H1 (cell line): ENCODE data around the gene RHOH. TPM values are rescaled to one million over a fixed set of nuclear protein-coding genes. Genes with fewer than 3 reads are reported as not detected.

ENCODE experiments used
- CTCF ChIA-PET: fragments of 300-600 bp; sonication (Branson Sonifier 250); formaldehyde crosslinking; loops from one replicate; lab custom pipeline; 2021; ENCODE audit not compliant: partially characterized antibody; lab: Charles Lee
- POLR2A ChIA-PET: fragments of 300-600 bp; sonication (Branson Sonifier 250); formaldehyde crosslinking; loops from one replicate; lab custom pipeline; 2021; ENCODE audit warnings: inconsistent platforms; ENCODE audit not compliant: partially characterized antibody; lab: Charles Lee
- DNase-seq, 2 experiments: peaks; one replicate each; pipeline versions ENCODE4 v3.0.0 to v3.0.0-alpha.2; 2010 to 2022; ENCODE audit warnings: low spot score in 2 of 2, low read depth in 1 of 2, mixed read lengths in 1 of 2
- FAIRE-seq: peaks from 2 replicates; lab custom pipeline; 2011; peaks lifted over from hg19 to GRCh38; lab: Jason Lieb, UNC
- H2AFZ ChIP-seq: 2 replicates; pipeline ENCODE4 v1.8.1; 2012; ENCODE audit warnings: low read length, inconsistent platforms
- H2AK5ac ChIP-seq: 2 replicates; pipeline ENCODE4 v1.6.1; 2013; ENCODE audit warnings: low read depth, low read length
- H2BK120ac ChIP-seq: replicated peaks from 2 replicates; pipeline ENCODE3; 2013; ENCODE audit warnings: low read depth, low read length, inconsistent platforms
- H2BK12ac ChIP-seq: 2 replicates; pipeline ENCODE4 v1.6.1; 2013; ENCODE audit warnings: low read depth, low read length
- H2BK15ac ChIP-seq: 2 replicates; pipeline ENCODE4 v1.6.1; 2013; ENCODE audit warnings: low read length
- H2BK20ac ChIP-seq: 2 replicates; pipeline ENCODE4 v1.6.1; 2013; ENCODE audit warnings: low read length
- H2BK5ac ChIP-seq: 2 replicates; pipeline ENCODE4 v1.6.1; 2013; ENCODE audit warnings: low read depth, low read length
- H3K14ac ChIP-seq: 2 replicates; pipeline ENCODE4 v1.6.1; 2013; ENCODE audit warnings: inconsistent platforms; ENCODE audit not compliant: insufficient read length
- H3K18ac ChIP-seq: 2 replicates; pipeline ENCODE4 v1.6.1; 2013; ENCODE audit warnings: low read length; ENCODE audit errors: extremely low read depth
- H3K23ac ChIP-seq: 2 replicates; pipeline ENCODE4 v1.6.1; 2013; ENCODE audit warnings: inconsistent platforms; ENCODE audit not compliant: insufficient read length
- H3K23me2 ChIP-seq: 2 replicates; pipeline ENCODE4 v1.6.1; 2013; ENCODE audit warnings: low read depth, low read length
- H3K27ac ChIP-seq: 2 replicates; pipeline ENCODE4 v1.6.1; 2011; ENCODE audit warnings: low read depth, low read length, inconsistent platforms
- H3K27me3 ChIP-seq, 4 experiments: replicated peaks in 1 of 4; 1 replicate in 1 of 4; 2 replicates in 3 of 4; pipeline versions ENCODE4 v1.6.1 to v1.8.1; 2011 to 2013; ENCODE audit warnings: low read length in 3 of 4, mild to moderate bottlenecking in 3 of 4, inconsistent platforms in 2 of 4, mixed read lengths in 2 of 4, moderate library complexity in 1 of 4; ENCODE audit not compliant: control insufficient read depth in 3 of 4, insufficient read depth in 3 of 4; ENCODE audit errors: extremely low read depth in 1 of 4
- H3K36me3 ChIP-seq, 4 experiments: 2 replicates each; pipeline versions ENCODE4 v1.6.1 to v1.8.1; 2011 to 2013; ENCODE audit warnings: mild to moderate bottlenecking in 4 of 4, low read length in 3 of 4, moderate library complexity in 2 of 4, control low read depth in 1 of 4, inconsistent platforms in 1 of 4; ENCODE audit not compliant: insufficient read depth in 4 of 4, control insufficient read depth in 2 of 4
- H3K4ac ChIP-seq: replicated peaks from 2 replicates; pipeline ENCODE3; 2013; ENCODE audit warnings: low read length, low read depth, mixed read lengths, inconsistent platforms; ENCODE audit not compliant: insufficient read length
- H3K4me1 ChIP-seq, 4 experiments: replicated peaks in 1 of 4; 1 replicate in 1 of 4; 2 replicates in 3 of 4; pipeline versions ENCODE4 v1.6.1 to v1.8.1; 2011 to 2013; ENCODE audit warnings: low read length in 3 of 4, inconsistent platforms in 2 of 4, mixed read lengths in 1 of 4; ENCODE audit not compliant: insufficient read depth in 4 of 4, control insufficient read depth in 3 of 4
- H3K4me2 ChIP-seq, 2 experiments: 2 replicates each; pipeline versions ENCODE4 v1.6.1 to v1.8.1; 2011 to 2013; ENCODE audit warnings: low read depth in 2 of 2, low read length in 2 of 2, control low read depth in 1 of 2, inconsistent platforms in 1 of 2, mild to moderate bottlenecking in 1 of 2; ENCODE audit not compliant: insufficient read depth in 1 of 2
- H3K4me3 ChIP-seq, 4 experiments: fragments of 200-600, 300-600 bp in 1 of 4; sonication (generic), shearing (Covaris generic), sonication (Bioruptor Twin) in 1 of 4; 2 replicates each; pipeline versions ENCODE4 v1.5.1 to v1.8.1; 2011 to 2016; ENCODE audit warnings: low read length in 4 of 4, low read depth in 3 of 4, control low read depth in 2 of 4, inconsistent platforms in 2 of 4, mild to moderate bottlenecking in 2 of 4, mixed read lengths in 1 of 4, moderate library complexity in 1 of 4; ENCODE audit not compliant: insufficient read depth in 2 of 4; ENCODE audit errors: extremely low read depth in 1 of 4
- H3K56ac ChIP-seq: replicated peaks from 2 replicates; pipeline ENCODE3; 2013; ENCODE audit warnings: low read depth, mild to moderate bottlenecking, mixed read lengths, low read length, inconsistent platforms; ENCODE audit not compliant: insufficient read length
- H3K79me1 ChIP-seq: 2 replicates; pipeline ENCODE4 v1.6.1; 2013; ENCODE audit warnings: low read depth, low read length, control low read depth
- H3K79me2 ChIP-seq, 2 experiments: 2 replicates each; pipeline versions ENCODE4 v1.6.1 to v1.8.1; 2012 to 2013; ENCODE audit warnings: low read length in 2 of 2, mild to moderate bottlenecking in 2 of 2, inconsistent platforms in 1 of 2; ENCODE audit not compliant: insufficient read depth in 2 of 2, control insufficient read depth in 1 of 2
- H3K9ac ChIP-seq, 4 experiments: replicated peaks in 1 of 4; 1 replicate in 1 of 4; 2 replicates in 3 of 4; pipeline versions ENCODE4 v1.6.1 to v1.8.1; 2011 to 2013; ENCODE audit warnings: low read depth in 3 of 4, low read length in 3 of 4, control low read depth in 2 of 4, mild to moderate bottlenecking in 2 of 4, moderate library complexity in 2 of 4, inconsistent platforms in 1 of 4; ENCODE audit errors: extremely low read depth in 1 of 4
- H3K9me3 ChIP-seq, 2 experiments: 2 replicates each; pipeline versions ENCODE4 v1.6.1 to v1.8.1; 2012 to 2013; ENCODE audit warnings: mild to moderate bottlenecking in 2 of 2, moderate library complexity in 2 of 2, control low read depth in 1 of 2, inconsistent platforms in 1 of 2, low read depth in 1 of 2, low read length in 1 of 2, mixed read lengths in 1 of 2; ENCODE audit not compliant: insufficient read depth in 2 of 2
- H4K20me1 ChIP-seq, 2 experiments: replicated peaks in 1 of 2; 2 replicates each; pipeline versions ENCODE3 to v1.8.1; 2011 to 2013; ENCODE audit warnings: inconsistent platforms in 2 of 2, low read length in 2 of 2, mild to moderate bottlenecking in 1 of 2; ENCODE audit not compliant: insufficient read depth in 2 of 2, control insufficient read depth in 1 of 2
- H4K5ac ChIP-seq: 2 replicates; pipeline ENCODE4 v1.6.1; 2013; ENCODE audit warnings: low read length, low read depth, mixed read lengths, inconsistent platforms; ENCODE audit not compliant: insufficient read length
- H4K8ac ChIP-seq: 2 replicates; pipeline ENCODE4 v1.8.0; 2013; ENCODE audit warnings: mild to moderate bottlenecking, moderate library complexity, low read length, inconsistent platforms; ENCODE audit not compliant: insufficient read depth; ENCODE audit errors: extremely low read depth
- H4K91ac ChIP-seq: replicated peaks from 2 replicates; pipeline ENCODE3; 2013; ENCODE audit warnings: low read length, mixed read lengths, inconsistent platforms; ENCODE audit not compliant: insufficient read length
- POU5F1 ChIP-seq: IDR thresholded peaks from 2 replicates; pipeline ENCODE4 v1.6.1; 2011; ENCODE audit warnings: low read depth, mild to moderate bottlenecking, low read length, moderate library complexity
- RBBP5 ChIP-seq: IDR thresholded peaks from 2 replicates; pipeline ENCODE4 v1.7.1; 2012; ENCODE audit warnings: low read depth, mild to moderate bottlenecking, inconsistent platforms, low read length, moderate library complexity, borderline replicate concordance
- whole genome bisulfite sequencing, 2 experiments: shearing (Covaris generic) in 1 of 2; methylation state at CpG; one replicate each; pipeline versions ENCODE4 v1.1.6 to v1.1.7; 2013 to 2015; ENCODE audit warnings: low lambda C conversion rate in 2 of 2, mixed read lengths in 2 of 2, inconsistent platforms in 1 of 2, low coverage in 1 of 2, missing lambda C conversion rate in 1 of 2; ENCODE audit not compliant: insufficient replicate concordance in 2 of 2, insufficient coverage in 1 of 2, insufficient read length in 1 of 2; ENCODE audit errors: extremely low coverage in 1 of 2, missing lambda C conversion rate in 1 of 2; 5-methylcytosine and 5-hydroxymethylcytosine counted together
- polyA plus RNA-seq, 7 experiments: library from polyadenylated mRNA; depleted of rRNA in 3 of 7; stranded (reverse) in 5 of 7; unstranded in 2 of 7; fragments of >200 nt in 5 of 7; fragments of 200-250 nt in 2 of 7; gene quantifications; 1 replicate in 5 of 7; 2 replicates in 1 of 7; 4 replicates in 1 of 7; pipeline versions ENCODE4 v1.2.1 to v1.2.3, GENCODE V29; 2011 to 2013; ENCODE audit warnings: missing spikeins in 2 of 7, mixed read lengths in 2 of 7
- total RNA-seq: library from RNA; stranded (reverse); fragmentation: NEBNext Ultra II Directional; extraction: Animal tissue kit (Norgen Biotek cat#: 25700); gene quantifications from 2 replicates; pipeline ENCODE4 v1.2.1, GENCODE V29; 2021
- TF ChIP-seq, protein P1 (sequence below): IDR thresholded peaks from 2 replicates; pipeline ENCODE4 v1.6.1; 2012; ENCODE audit warnings: inconsistent platforms
- TF ChIP-seq, protein P2 (sequence below): IDR thresholded peaks from 2 replicates; pipeline ENCODE4 v1.6.1; 2012; ENCODE audit warnings: inconsistent platforms

Gene RHOH
- total and polyA plus RNA-seq, 2 of the 8 experiments (the other 6 are each of a cell fraction or from before 2014, with no cell fraction given), result 5.9 to 6.9 TPM

DNA sequence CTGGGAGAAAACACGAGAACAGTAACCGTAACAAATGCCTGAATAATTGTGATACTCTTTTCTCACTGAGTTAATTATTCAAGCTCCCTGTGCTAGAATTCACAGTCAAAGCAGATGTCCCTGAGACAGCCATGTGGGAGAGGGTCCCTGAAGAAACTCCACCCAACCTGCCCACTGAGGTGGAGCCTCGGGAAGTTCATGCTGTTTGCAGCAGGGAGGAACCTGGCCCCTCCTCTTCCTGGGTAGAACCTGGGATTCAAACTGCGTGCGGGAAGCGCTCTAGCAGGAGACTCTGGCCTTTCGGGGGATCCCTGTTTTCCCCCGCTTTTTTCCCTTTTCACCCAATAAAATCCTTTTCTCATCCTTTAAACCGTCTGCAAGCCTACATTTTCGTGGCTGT lies 20.2 kb upstream of the RHOH start:
- H3K9ac ChIP-seq, result no peak overlapping the region

More for the DNA sequence above, 20.2 kb upstream of the RHOH start:
- Histone ChIP-seq H3K23ac (no peak overlapping the region), H2AFZ (peak overlapping the region; percentile 92), H2BK5ac (no peak overlapping the region), H4K5ac (no peak overlapping the region), H2AK5ac (no peak overlapping the region), H4K20me1 (no peaks in the 10 kb centered on the region), H3K4me2 (peak overlapping the region; percentile 5; a peak in 2 of 4 replicates), H3K79me2 (no peaks in the 10 kb centered on the region), H4K91ac (no peak overlapping the region), H2BK15ac (0 out of 2 replicates have a peak overlapping the region, but pooled peaks have one; percentile 3), H3K4me1 (peaks cover 0 to 6% (median 2%) of the 10 kb centered on the region in 4 experiments; a peak in 2 of 7 replicates), H3K79me1 (no peaks in the 10 kb centered on the region), H4K8ac (no peak overlapping the region), H3K36me3 (no peaks in the 10 kb centered on the region), H3K18ac (0 out of 2 replicates have a peak overlapping the region, but pooled peaks have one; percentile 24), H3K4me3 (no peak overlapping the region), H3K27ac (no peak overlapping the region), H2BK120ac (no peak overlapping the region), H3K23me2 (no peaks in the 10 kb centered on the region), H2BK20ac (no peak overlapping the region), H3K4ac (no peak overlapping the region), H3K9me3 (no peaks in the 10 kb centered on the region), H2BK12ac (no peak overlapping the region)
- FAIRE-seq (no peak), DNase-seq (peak in 1 of 2 experiments; percentile 60)
- WGBS, 2 experiments, result 56% methylated on average over 10 of the region's 10 CpGs; no CpG with 5 or more reads in 1 of the 2 experiments
- CTCF ChIA-PET, result no interaction called here
- POLR2A ChIA-PET, result no interaction called here
- TF ChIP-seq, protein P1, sequence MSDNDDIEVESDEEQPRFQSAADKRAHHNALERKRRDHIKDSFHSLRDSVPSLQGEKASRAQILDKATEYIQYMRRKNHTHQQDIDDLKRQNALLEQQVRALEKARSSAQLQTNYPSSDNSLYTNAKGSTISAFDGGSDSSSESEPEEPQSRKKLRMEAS, result peak; percentile 72
- TF ChIP-seq RBBP5, result no peak
- no peak for TF ChIP-seq POU5F1
- TF ChIP-seq, protein P2, sequence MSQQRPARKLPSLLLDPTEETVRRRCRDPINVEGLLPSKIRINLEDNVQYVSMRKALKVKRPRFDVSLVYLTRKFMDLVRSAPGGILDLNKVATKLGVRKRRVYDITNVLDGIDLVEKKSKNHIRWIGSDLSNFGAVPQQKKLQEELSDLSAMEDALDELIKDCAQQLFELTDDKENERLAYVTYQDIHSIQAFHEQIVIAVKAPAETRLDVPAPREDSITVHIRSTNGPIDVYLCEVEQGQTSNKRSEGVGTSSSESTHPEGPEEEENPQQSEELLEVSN, result peak; percentile 86; the same call in 1 of the 2 replicates
- TF ChIP-seq, all 59 proteins: peak for 2
- Histone ChIP-seq H3K27me3 (no peaks in the 10 kb centered on the region), H3K56ac (no peak overlapping the region), H3K14ac (no peak overlapping the region)
